GM18517 (cell line): ENCODE results near the gene UBE2E3.

Experiments used
- ATAC-seq: cut with Tn5 transposase; IDR thresholded peaks from one replicate; pipeline ENCODE4 v1.9.1; 2021; ENCODE audit warnings: mild to moderate bottlenecking, moderate library complexity; ENCODE audit not compliant: unreplicated experiment

UBE2E3 gene

GRCh38 chr2:180980106-180980942 is at the start of gene UBE2E3:
Gene UBE2E3, plus strand, starts transcription at chr2:180980605. Its CDS starts 1,438 bp downstream, at chr2:180982043.
- ATAC-seq, result peak; percentile 74

DNA sequence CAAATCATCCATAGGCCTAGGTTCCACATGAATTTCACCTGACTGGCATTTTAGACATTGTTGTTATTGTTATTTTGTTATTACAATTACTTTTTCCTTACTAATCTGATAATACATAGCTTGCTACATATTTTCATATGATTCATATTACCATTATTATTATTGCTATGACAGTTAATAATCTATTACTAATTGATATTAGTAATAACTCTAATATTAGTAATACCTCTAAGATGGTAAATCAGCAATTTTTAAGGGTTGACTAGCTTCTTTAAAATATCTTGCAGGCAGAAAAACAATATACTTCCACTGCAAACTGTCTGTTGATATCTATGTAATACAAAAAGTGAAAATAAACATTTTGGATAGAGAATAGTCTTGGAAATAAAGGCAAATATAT is 48.6 kb upstream of the UBE2E3 start:
- ATAC-seq, result no peak

GRCh38 chr2:180933332-180933731 is 47.1 kb upstream of the UBE2E3 start:
- no peak for ATAC-seq

- no peak for ATAC-seq
Observed at GRCh38 chr2:180934911-180935310, 45.5 kb upstream of the UBE2E3 start.

DNA sequence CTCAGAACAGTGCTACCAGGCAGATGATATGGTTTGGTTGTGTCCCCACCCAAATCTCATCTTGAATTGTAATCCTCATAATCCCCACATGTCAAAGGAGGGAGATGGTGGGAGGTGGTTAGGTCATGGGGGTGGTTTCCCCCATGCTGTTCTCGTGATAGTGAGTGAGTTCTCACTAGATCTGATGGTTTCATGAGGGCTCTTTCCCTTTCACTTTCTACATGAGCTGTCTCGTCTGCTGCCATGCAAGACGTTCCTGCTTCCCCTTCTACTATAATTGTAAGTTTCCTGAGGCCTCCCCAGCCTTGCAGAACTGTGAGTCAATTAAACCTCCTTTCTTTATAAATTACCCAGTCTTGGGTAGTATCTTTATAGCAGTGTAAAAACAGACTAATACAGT is 42.9 kb upstream of the UBE2E3 start:
- peak; percentile 89 for ATAC-seq

- ATAC-seq, result peak; percentile 42
Observed at GRCh38 chr2:180938451-180938850, 42.0 kb upstream of the UBE2E3 start.

DNA sequence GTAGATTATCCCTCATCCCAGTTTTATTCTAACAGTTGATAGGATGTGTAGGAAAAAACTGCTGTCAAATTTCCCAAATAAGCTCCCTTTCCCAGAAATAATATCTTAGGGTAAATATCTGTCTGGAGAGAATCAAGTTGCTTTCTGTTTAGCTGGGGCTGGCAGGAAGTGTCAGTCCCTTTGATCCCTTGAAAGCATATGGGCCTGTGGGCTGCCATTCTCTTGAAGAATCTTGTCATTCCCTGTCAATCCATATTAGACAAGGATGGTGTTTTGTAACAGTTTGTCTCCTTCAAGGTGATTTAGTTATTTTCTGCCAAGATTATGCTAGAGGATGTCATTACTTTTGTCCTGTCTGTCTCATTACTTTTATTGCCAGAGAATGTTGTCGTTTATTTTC is 37.1 kb upstream of the UBE2E3 start:
- ATAC-seq, result no peak

- no peak for ATAC-seq
Observed at GRCh38 chr2:180944372-180944771, 36.0 kb upstream of the UBE2E3 start.

DNA sequence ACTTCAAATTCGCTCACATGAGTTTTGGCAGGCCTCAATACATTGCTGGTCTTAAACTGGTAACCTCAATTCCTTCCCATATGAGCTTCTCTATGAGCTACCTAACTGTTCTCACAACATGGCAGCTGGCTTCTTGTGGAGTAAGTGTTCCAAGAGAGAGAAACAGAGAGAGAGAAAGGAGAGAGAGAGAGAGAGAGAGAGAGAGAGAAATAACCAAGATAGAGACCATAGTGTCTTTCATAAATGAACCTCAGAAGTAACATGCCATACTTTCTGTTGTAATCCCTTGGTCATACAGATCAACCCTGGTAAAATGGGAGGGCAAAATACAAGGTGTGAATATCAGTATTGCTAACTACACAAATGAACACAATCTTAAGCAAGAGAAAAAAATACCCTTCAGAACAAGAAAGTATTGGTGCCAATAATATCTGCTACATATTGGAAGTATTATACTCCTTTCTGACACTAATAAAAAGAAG is 33.2 kb upstream of the UBE2E3 start:
- no peak for ATAC-seq

DNA sequence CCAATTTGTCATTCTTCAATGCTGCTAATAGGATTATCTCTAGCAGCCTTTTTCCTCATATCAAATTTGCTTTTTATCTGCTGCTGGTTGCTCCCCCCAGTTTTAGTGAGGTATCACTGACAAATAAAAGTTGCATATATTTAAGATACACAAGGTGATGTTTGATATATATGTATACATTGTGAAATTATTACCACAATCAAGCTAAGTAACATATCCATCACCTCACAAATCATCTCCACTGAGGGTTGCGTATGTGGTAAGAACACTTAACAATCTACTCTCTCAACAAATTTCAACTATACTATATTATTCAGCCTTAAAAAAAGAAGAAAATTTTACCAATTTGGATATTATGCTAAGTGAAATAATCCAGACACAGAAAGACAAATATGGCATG is 30.5 kb upstream of the UBE2E3 start:
- no peak for ATAC-seq

DNA sequence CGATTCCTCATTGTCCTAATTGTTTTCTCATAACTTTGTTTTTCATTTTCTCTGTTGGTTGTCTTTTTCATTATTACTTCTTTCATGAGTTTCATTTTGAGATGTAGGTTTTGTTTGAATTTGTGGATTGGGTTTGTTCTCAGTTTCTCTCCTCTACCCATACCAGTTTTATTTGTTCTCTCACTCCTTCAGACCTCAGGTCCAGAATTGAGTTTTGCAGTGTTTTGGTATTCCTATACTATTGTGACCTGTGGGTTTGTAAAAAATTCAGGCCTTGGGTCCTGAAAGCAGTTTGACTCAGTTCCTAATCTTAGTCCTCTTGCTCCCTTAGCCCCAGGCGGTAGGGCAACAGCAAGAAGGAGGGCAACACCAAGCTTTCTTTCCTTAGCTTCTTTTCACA is 28.3 kb upstream of the UBE2E3 start:
- no peak for ATAC-seq

DNA sequence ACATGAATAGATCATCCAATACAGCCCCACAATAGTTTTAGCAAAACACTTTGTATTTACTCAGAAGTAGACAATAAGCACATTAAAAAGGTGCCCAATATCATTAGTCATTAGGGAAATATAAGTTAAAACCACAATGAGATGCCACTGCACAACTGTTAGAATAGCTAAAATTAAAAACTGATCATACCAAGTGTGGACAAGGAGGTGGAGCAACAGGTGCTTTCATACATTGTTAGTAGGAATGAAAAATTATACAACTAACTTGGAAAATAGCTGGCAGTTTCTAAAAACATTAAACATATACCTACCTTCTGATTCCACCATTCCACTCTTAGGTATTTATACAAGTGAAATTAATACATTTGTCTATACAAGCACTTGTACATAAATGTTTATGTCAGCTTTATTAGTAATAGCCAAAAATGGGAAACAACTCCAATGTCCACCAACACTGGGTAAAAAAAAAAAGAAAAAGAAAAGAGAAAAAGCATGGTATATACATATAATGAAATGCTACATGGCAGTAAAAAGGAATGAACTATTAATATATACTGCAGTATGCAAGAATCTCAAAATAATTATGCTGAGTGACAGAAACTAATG is 27.6 kb upstream of the UBE2E3 start:
- ATAC-seq, result no peak

- ATAC-seq, result no peak
Observed at GRCh38 chr2:180953550-180953949, 26.9 kb upstream of the UBE2E3 start.

DNA sequence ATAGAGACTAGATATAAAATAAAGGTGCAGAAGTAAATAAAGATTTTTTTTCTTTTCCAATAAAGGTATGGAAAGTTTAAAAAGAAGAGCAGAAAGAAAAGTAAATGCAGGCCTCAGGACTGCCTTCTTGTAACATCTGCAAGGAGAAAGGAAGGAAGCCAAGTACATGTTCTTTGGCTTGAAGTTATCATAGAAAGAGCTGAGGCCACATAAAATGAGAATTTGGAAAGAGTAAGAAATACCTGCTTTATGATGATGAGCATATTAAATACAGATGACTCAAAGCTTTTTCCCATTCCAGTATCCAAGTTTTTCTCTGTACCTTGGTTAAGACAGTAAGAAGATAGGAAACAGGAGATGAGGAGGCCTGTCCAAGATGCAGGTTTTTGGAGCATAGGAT is 25.3 kb upstream of the UBE2E3 start:
- ATAC-seq, result no peak

DNA sequence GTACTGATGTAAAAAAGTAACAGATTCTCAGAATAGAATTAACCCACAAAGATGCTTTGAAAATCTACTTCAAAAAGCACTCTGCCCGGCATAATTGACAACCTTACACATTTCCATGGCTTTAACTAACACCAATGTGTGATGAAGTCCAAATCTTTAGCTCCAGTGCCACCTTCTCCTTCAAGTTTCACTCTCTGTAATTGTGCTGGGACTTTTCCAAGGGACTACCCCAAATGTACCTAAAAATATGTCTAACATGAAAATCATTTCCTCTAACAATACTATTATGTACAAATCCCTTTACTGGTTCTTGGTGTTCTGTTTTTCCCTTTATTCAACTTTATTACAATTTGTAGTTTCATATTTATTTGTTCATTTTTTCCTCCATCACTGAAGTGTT is 20.6 kb upstream of the UBE2E3 start:
- ATAC-seq, result no peak

DNA sequence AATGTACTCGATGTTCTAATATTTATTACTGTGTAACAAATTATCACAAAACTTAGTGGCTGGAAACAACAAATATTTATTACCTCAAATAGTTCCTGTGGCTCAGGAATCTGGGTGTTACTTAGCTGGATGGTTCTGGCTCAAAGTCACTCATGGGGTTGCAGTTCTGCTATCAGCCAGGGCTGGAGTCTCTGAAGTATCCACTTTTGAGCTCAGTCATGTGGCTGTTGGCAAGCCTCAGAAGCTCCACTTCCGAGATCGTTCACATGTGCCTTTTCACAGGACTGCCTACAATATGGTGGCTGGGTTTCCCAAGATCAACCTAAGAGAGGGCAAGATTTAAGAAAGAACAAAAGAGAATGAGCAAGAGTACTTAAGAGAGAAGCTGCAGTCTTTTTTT is 19.4 kb upstream of the UBE2E3 start:
- ATAC-seq, result no peak

- ATAC-seq, result no peak
Observed at GRCh38 chr2:180962727-180963314, 17.6 kb upstream of the UBE2E3 start.

GRCh38 chr2:180966378-180966777 is 14.0 kb upstream of the UBE2E3 start:
- no peak for ATAC-seq

GRCh38 chr2:180969124-180969523 is 11.3 kb upstream of the UBE2E3 start:
- ATAC-seq, result no peak

DNA sequence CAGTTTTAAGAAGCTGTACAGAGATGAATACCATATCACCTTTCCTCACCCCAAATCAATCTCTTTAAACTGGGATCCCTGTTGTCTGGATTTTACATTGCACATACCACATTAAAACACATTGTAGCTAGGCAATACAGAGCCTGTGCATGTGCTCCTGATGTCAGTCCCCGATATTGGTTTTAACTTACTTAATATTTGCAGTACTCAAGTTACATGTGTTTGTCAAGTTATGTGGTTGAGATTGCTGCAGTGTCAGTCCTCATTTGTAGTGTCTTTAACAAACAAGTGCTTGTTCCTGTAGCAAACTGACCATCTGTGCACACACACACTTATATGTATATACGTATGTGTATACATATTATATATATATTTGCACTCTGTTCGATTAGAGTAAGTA is 10.4 kb upstream of the UBE2E3 start:
- ATAC-seq, result no peak

GRCh38 chr2:180971811-180972210 is 8.6 kb upstream of the UBE2E3 start:
- no peak for ATAC-seq

- no peak for ATAC-seq
Observed at GRCh38 chr2:180975585-180975984, 4.8 kb upstream of the UBE2E3 start.
